ENCODE results near the gene MAGEB17. TPM values are rescaled to one million over a fixed set of nuclear protein-coding genes. Genes with fewer than 3 reads are reported as not detected.

The MAGEB17 gene
- total and polyA plus RNA-seq, 9 of the 15 experiments (the other 6 are each of a cell fraction or from before 2014, with no cell fraction given) = 0.07 to 0.45 (median 0.14) TPM; not detected in 1

DNA sequence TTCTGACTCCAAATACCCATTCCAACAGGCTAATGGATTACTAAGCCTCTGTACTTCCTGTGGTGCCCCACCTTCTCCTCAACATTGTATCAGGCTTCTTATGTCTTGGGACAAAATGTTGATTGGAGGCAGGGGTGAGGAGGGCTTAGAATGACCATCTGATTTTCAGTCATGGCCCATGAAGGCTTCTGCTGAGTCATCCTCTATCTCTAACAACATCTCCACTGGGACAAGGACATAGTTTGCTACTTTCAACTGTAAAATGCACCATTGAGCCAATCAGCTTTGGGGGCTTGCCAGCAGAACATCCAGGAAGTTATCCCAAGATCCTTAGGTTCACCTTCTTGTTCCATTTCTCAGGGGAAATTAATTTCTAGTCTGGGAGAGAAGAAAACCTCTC, 29.5 kb downstream of the MAGEB17 start (continued):
- TF ChIP-seq, protein P1, sequence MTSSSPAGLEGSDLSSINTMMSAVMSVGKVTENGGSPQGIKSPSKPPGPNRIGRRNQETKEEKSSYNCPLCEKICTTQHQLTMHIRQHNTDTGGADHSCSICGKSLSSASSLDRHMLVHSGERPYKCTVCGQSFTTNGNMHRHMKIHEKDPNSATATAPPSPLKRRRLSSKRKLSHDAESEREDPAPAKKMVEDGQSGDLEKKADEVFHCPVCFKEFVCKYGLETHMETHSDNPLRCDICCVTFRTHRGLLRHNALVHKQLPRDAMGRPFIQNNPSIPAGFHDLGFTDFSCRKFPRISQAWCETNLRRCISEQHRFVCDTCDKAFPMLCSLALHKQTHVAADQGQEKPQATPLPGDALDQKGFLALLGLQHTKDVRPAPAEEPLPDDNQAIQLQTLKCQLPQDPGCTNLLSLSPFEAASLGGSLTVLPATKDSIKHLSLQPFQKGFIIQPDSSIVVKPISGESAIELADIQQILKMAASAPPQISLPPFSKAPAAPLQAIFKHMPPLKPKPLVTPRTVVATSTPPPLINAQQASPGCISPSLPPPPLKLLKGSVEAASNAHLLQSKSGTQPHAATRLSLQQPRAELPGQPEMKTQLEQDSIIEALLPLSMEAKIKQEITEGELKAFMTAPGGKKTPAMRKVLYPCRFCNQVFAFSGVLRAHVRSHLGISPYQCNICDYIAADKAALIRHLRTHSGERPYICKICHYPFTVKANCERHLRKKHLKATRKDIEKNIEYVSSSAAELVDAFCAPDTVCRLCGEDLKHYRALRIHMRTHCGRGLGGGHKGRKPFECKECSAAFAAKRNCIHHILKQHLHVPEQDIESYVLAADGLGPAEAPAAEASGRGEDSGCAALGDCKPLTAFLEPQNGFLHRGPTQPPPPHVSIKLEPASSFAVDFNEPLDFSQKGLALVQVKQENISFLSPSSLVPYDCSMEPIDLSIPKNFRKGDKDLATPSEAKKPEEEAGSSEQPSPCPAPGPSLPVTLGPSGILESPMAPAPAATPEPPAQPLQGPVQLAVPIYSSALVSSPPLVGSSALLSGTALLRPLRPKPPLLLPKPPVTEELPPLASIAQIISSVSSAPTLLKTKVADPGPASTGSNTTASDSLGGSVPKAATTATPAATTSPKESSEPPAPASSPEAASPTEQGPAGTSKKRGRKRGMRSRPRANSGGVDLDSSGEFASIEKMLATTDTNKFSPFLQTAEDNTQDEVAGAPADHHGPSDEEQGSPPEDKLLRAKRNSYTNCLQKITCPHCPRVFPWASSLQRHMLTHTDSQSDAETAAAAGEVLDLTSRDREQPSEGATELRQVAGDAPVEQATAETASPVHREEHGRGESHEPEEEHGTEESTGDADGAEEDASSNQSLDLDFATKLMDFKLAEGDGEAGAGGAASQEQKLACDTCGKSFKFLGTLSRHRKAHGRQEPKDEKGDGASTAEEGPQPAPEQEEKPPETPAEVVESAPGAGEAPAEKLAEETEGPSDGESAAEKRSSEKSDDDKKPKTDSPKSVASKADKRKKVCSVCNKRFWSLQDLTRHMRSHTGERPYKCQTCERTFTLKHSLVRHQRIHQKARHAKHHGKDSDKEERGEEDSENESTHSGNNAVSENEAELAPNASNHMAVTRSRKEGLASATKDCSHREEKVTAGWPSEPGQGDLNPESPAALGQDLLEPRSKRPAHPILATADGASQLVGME (CRISPR knock-in tag; IDR thresholded peaks at IDR 0.05) = no peak
- TF ChIP-seq FOSL1 (tag; conservative IDR thresholded peaks at IDR 0.05) (peak; percentile 85), PTTG1 (tag; IDR thresholded peaks at IDR 0.05; ENCODE audit: low read depth) (no peak), C11orf30 (IDR thresholded peaks at IDR 0.05; ENCODE audit: low read depth) (peak; percentile 81), KLF6 (CRISPR knock-in tag; IDR thresholded peaks at IDR 0.05; ENCODE audit: borderline replicate concordance) (no peak), RCOR1 (IDR thresholded peaks at IDR 0.05; ENCODE audit: borderline replicate concordance in 1 of 2, low read depth in 2 of 2, low read length in 2 of 2) (0 out of 4 replicates have a peak, but pooled peaks of 1 of the 2 experiments have one; percentile 25), JUND (IDR thresholded peaks at IDR 0.05; ENCODE audit: borderline replicate concordance, low read depth, low read length) (peak; percentile 47; the same call in 1 of the 2 replicates), JUND (tag; IDR thresholded peaks at IDR 0.05; ENCODE audit: borderline replicate concordance, low read depth, low read length) (peak; percentile 22; the same call in 1 of the 3 replicates), MAFF (IDR thresholded peaks at IDR 0.05; ENCODE audit: low read length) (peak; percentile 80), NFE2L1 (tag; IDR thresholded peaks at IDR 0.05; ENCODE audit: borderline replicate concordance, low read depth) (peak; percentile 74)
- TF ChIP-seq, protein P2, sequence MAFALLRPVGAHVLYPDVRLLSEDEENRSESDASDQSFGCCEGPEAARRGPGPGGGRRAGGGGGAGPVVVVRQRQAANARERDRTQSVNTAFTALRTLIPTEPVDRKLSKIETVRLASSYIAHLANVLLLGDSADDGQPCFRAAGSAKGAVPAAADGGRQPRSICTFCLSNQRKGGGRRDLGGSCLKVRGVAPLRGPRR (CRISPR knock-in tag; IDR thresholded peaks at IDR 0.05) = no peak
- TF ChIP-seq, protein P3, sequence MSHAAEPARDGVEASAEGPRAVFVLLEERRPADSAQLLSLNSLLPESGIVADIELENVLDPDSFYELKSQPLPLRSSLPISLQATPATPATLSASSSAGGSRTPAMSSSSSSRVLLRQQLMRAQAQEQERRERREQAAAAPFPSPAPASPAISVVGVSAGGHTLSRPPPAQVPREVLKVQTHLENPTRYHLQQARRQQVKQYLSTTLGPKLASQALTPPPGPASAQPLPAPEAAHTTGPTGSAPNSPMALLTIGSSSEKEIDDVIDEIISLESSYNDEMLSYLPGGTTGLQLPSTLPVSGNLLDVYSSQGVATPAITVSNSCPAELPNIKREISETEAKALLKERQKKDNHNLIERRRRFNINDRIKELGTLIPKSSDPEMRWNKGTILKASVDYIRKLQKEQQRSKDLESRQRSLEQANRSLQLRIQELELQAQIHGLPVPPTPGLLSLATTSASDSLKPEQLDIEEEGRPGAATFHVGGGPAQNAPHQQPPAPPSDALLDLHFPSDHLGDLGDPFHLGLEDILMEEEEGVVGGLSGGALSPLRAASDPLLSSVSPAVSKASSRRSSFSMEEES (CRISPR knock-in tag; IDR thresholded peaks at IDR 0.05) = no peak
- TF ChIP-seq, protein P4, sequence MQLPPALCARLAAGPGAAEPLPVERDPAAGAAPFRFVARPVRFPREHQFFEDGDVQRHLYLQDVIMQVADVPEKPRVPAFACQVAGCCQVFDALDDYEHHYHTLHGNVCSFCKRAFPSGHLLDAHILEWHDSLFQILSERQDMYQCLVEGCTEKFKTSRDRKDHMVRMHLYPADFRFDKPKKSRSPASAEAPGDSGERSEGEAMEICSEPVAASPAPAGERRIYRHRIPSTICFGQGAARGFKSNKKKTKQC (CRISPR knock-in tag; IDR thresholded peaks at IDR 0.05) = no peak

Data from K562 (cell line).